ENCODE data around the gene FUBP1.
"Not testable (repeated sequence)": the region's sequence is repeated elsewhere in the genome, so short reads cannot be mapped to it uniquely, and the experiment has no call there.

FUBP1 gene, protein sequence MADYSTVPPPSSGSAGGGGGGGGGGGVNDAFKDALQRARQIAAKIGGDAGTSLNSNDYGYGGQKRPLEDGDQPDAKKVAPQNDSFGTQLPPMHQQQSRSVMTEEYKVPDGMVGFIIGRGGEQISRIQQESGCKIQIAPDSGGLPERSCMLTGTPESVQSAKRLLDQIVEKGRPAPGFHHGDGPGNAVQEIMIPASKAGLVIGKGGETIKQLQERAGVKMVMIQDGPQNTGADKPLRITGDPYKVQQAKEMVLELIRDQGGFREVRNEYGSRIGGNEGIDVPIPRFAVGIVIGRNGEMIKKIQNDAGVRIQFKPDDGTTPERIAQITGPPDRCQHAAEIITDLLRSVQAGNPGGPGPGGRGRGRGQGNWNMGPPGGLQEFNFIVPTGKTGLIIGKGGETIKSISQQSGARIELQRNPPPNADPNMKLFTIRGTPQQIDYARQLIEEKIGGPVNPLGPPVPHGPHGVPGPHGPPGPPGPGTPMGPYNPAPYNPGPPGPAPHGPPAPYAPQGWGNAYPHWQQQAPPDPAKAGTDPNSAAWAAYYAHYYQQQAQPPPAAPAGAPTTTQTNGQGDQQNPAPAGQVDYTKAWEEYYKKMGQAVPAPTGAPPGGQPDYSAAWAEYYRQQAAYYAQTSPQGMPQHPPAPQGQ

DNA sequence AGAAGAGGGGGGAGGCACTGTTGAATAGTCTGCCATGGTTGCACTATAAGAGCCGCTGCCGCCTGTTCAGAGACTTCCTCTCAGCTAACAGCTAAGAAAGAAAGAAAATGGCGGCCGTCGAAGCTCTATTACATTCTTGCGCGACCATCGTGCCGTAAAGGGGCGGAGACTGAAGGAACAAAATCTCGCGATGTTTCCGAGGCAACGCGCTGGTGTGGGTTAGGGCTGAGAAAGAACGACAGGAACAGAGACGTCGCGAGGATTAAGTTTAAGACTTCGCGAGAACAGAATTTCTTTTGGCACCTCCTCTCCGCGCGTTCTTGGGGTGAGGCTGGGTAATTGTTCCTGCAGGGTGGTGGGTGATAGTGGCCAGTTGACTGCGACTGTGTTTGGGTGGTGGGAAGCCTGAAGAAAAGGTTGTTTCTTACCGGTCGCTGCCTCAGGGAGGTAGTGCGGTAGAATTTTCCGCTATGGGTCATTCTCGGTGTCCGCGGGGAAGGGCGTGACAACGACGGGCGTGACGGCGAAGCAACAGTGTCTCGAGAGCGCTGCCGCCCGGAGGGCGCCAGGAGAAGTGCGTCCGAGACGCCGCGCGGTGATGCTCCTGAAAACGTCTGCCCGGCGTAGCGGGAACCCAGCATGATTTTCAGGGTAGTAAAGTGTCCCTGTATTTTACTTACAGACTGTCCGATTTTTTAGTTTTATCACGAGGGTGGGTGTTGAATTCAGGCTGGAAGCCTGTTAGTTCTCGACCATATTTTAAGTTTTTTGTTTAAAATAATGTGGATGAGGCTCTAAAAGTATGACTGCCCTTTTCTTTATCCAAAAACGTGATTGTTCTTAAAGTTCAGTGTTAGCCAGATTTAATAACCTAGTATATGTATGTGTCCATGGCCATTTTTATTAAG is at the start of gene FUBP1:
FUBP1 (minus strand) TSS at position 104 of the 908 bp plus-strand sequence; CDS start at position 36, 68 bp downstream.
- Mint-ChIP-seq H3K4me1 (peaks cover 49% of the 10 kb centered on the region), H3K27ac (no peak within 1 kb of the TSS), H3K4me3 (no peak within 1 kb of the TSS), H3K36me3 (peaks cover 14% of the 10 kb centered on the region), H3K9me3 (no peaks in the 10 kb centered on the region), H3K27me3 (no peaks in the 10 kb centered on the region)
- ATAC-seq = peak; percentile 92

- H3K36me3 Mint-ChIP-seq, H3K9me3 Mint-ChIP-seq, H3K27ac Mint-ChIP-seq, H3K27me3 Mint-ChIP-seq, ATAC-seq, H3K4me3 Mint-ChIP-seq, H3K4me1 Mint-ChIP-seq: not testable (repeated sequence)
These were observed 42.3 kb upstream of the FUBP1 start for GRCh38 chr1:78021134-78021533.

GRCh38 chr1:78019024-78019423 is 40.2 kb upstream of the FUBP1 start:
- Mint-ChIP-seq H3K27me3 (no peaks in the 10 kb centered on the region), H3K4me1 (peaks cover 7% of the 10 kb centered on the region), H3K27ac (no peak overlapping the region), H3K36me3 (peaks cover 31% of the 10 kb centered on the region), H3K9me3 (no peaks in the 10 kb centered on the region), H3K4me3 (no peak overlapping the region)
- no peak for ATAC-seq

DNA sequence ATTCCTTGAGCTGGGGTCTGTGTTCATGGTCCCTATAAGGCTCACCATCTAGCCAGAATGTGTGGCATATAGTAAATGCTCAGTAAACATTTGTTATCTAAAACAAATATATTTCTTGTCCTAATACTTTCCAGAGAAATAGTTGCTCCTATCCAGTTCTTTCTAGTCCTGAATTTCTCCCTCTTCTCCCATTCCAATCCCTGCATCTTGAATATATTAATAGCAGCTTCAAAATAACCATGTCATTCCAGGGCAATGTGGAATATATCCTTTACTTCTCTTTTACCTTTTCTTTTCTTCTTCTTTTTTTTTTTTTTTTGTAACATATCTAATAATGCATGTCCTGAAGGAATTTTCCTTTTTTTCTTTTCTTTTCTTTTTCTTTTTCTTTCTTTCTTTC is 36.3 kb upstream of the FUBP1 start:
- Mint-ChIP-seq H3K27ac (no peak overlapping the region), H3K4me3 (no peak overlapping the region), H3K27me3 (no peaks in the 10 kb centered on the region), H3K9me3 (no peaks in the 10 kb centered on the region), H3K36me3 (peaks cover 43% of the 10 kb centered on the region), H3K4me1 (peaks cover 7% of the 10 kb centered on the region)
- no peak for ATAC-seq

GRCh38 chr1:78011050-78011449 is 32.2 kb upstream of the FUBP1 start:
- Mint-ChIP-seq H3K4me1 (peaks cover 28% of the 10 kb centered on the region), H3K27me3 (no peaks in the 10 kb centered on the region), H3K36me3 (peaks cover 32% of the 10 kb centered on the region), H3K27ac (no peak overlapping the region), H3K4me3 (no peak overlapping the region), H3K9me3 (no peaks in the 10 kb centered on the region)
- ATAC-seq = no peak

DNA sequence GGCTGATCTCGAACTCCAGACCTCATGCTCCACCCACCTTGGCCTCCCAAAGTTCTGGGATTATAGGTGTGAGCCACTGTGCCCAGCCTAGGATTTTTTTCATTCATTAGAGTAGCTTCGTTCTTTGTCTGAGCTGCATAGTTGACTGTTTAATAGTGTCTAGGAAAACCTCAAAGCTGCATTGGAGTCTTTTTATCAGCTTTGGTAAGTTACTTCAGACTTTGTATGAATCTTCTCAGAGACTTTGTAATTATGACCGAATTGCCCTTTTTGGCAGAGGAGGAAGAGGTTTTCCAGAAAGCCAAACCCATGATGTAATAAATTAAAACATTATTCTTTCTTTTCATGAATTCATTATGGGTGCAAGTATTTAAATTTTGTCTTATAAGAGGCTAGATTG is 31.0 kb upstream of the FUBP1 start:
- Mint-ChIP-seq H3K4me3 (no peak overlapping the region), H3K9me3 (no peaks in the 10 kb centered on the region), H3K27ac (no peak overlapping the region), H3K4me1 (peaks cover 34% of the 10 kb centered on the region), H3K27me3 (no peaks in the 10 kb centered on the region), H3K36me3 (peaks cover 20% of the 10 kb centered on the region)
- no peak for ATAC-seq

GRCh38 chr1:78009276-78009675 is 30.4 kb upstream of the FUBP1 start:
- Mint-ChIP-seq H3K36me3 (peaks cover 14% of the 10 kb centered on the region), H3K27me3 (no peaks in the 10 kb centered on the region), H3K9me3 (no peaks in the 10 kb centered on the region), H3K27ac (no peak overlapping the region), H3K4me3 (no peak overlapping the region), H3K4me1 (peaks cover 32% of the 10 kb centered on the region)
- ATAC-seq = no peak

- H3K27ac Mint-ChIP-seq = no peak overlapping the region
- peaks cover 40% of the 10 kb centered on the region for H3K4me1 Mint-ChIP-seq
- peaks cover 5% of the 10 kb centered on the region for H3K36me3 Mint-ChIP-seq
- no peaks in the 10 kb centered on the region for H3K9me3 Mint-ChIP-seq
- no peaks in the 10 kb centered on the region for H3K27me3 Mint-ChIP-seq
- no peak for ATAC-seq
- no peak overlapping the region for H3K4me3 Mint-ChIP-seq
These were observed 28.9 kb upstream of the FUBP1 start for GRCh38 chr1:78007677-78008341.

DNA sequence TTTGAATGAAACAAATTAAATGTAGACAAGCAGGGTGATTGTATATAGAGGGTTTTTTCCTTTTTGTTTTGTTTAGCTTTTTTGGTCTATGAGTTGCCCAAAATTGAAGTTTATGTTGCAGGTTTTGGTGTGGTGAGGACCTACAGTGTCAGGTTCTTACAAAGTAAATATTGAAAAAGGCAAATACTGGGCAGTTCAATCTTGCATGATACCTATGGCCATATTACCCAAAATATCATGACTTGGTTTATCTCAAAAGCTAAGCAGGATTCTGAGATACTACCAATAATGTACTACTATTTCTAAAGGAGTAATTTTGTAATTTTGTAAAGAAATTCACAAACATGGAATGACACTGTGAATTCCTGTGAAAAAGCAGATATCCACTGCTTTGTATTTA is 27.6 kb upstream of the FUBP1 start:
- H3K4me3 Mint-ChIP-seq = no peak overlapping the region
- H3K4me1 Mint-ChIP-seq = peaks cover 47% of the 10 kb centered on the region

DNA sequence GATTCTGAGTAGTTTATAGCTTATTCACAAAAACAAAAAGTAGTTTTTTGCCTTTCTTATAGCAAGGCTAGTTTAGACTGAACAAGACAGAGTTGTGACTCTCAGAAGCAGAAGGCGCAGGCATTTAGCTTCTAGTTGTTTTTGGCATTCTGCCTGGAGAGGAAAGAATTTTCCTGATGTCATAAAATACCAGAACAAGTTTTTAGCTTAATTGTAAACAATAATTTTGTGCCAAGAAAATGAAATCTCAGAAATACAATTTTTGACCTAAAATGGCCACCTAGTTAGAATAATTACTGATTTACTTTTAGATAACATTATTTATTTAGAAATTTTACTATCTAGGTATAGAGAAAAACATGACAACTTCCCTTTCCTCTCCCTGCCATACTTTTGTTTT is 26.9 kb upstream of the FUBP1 start:
- peaks cover 47% of the 10 kb centered on the region for H3K4me1 Mint-ChIP-seq

More for the DNA sequence above, 27.6 kb upstream of the FUBP1 start:
- Mint-ChIP-seq H3K36me3 (no peaks in the 10 kb centered on the region), H3K9me3 (no peaks in the 10 kb centered on the region), H3K27ac (peak overlapping the region; percentile 92), H3K27me3 (no peaks in the 10 kb centered on the region)
- ATAC-seq = no peak

GRCh38 chr1:78005448-78005722 is 26.5 kb upstream of the FUBP1 start:
- Mint-ChIP-seq H3K27ac (peak overlapping the region; percentile 92), H3K9me3 (no peaks in the 10 kb centered on the region), H3K4me1 (peaks cover 47% of the 10 kb centered on the region), H3K27me3 (no peaks in the 10 kb centered on the region), H3K4me3 (peak overlapping the region; percentile 86), H3K36me3 (no peaks in the 10 kb centered on the region)
- no peak for ATAC-seq

More for the DNA sequence above, 26.9 kb upstream of the FUBP1 start:
- Mint-ChIP-seq H3K27ac (peak overlapping the region; percentile 92), H3K27me3 (no peaks in the 10 kb centered on the region), H3K9me3 (no peaks in the 10 kb centered on the region), H3K36me3 (no peaks in the 10 kb centered on the region), H3K4me3 (peak overlapping the region; percentile 86)
- ATAC-seq = no peak

GRCh38 chr1:78004719-78005447 is 26.0 kb upstream of the FUBP1 start, which contains the start of gene DNAJB4:
TSS of gene DNAJB4 (plus strand) at chr1:78004939. CDS start at chr1:78005111, 172 bp downstream.
- H3K9me3 Mint-ChIP-seq = no peaks in the 10 kb centered on the region
- peak; percentile 100 for ATAC-seq
- H3K27ac Mint-ChIP-seq = peak within 1 kb of the TSS; percentile 92
- no peaks in the 10 kb centered on the region for H3K27me3 Mint-ChIP-seq
- H3K4me1 Mint-ChIP-seq = peaks cover 47% of the 10 kb centered on the region
- peak within 1 kb of the TSS; percentile 86 for H3K4me3 Mint-ChIP-seq
- no peaks in the 10 kb centered on the region for H3K36me3 Mint-ChIP-seq

GRCh38 chr1:78003882-78004718 is 25.2 kb upstream of the FUBP1 start:
- Mint-ChIP-seq H3K4me3 (peak overlapping the region; percentile 86), H3K27ac (peak overlapping the region; percentile 92), H3K4me1 (peaks cover 43% of the 10 kb centered on the region), H3K27me3 (no peaks in the 10 kb centered on the region), H3K9me3 (no peaks in the 10 kb centered on the region), H3K36me3 (no peaks in the 10 kb centered on the region)
- peak; percentile 83 for ATAC-seq
